K562 (cell line): Measurements from ENCODE around the gene EFR3B.

Experiments used
- BRCA1 ChIP-seq, 2 experiments: fragments of 450-650 bp in 1 of 2; sonication (generic) in 1 of 2; formaldehyde crosslinking in 1 of 2; IDR thresholded peaks; 2 replicates each; pipeline versions ENCODE4 v1.5.0 to v1.6.1; 2017 to 2020; ENCODE audit warnings: mild to moderate bottlenecking in 1 of 2, missing genetic modification reagents in 1 of 2
- CEBPB ChIP-seq: fragments of 450-650 bp; IDR thresholded peaks from 2 replicates; pipeline ENCODE4 v1.6.1; 2016; ENCODE audit warnings: missing genetic modification characterization, missing compliant biosample characterization
- CTCF ChIP-seq, 3 experiments: IDR thresholded peaks in 2 of 3; conservative IDR thresholded peaks in 1 of 3; 2 replicates each; pipeline ENCODE4 v1.5.1; 2011 to 2012; ENCODE audit warnings: low read length in 3 of 3, mild to moderate bottlenecking in 3 of 3, control low read depth in 2 of 3, improper control_type of control experiment in 1 of 3, inconsistent platforms in 1 of 3, low read depth in 1 of 3, mixed read lengths in 1 of 3, moderate library complexity in 1 of 3; ENCODE audit not compliant: insufficient read depth in 2 of 3
- HDAC8 ChIP-seq: fragments of 450-650 bp; IDR thresholded peaks from 2 replicates; pipeline ENCODE4 v1.6.1; 2016; ENCODE audit warnings: mild to moderate bottlenecking, missing genetic modification characterization, moderate library complexity, missing compliant biosample characterization
- HIVEP1 ChIP-seq: fragments of 250-450 bp; sonication (Bioruptor Pico); IDR thresholded peaks from 2 replicates; pipeline ENCODE4 v1.4.0; 2020; ENCODE audit warnings: mild to moderate bottlenecking
- MLLT1 ChIP-seq, 2 experiments: fragments of 450-650 bp; IDR thresholded peaks; 2 replicates each; pipeline ENCODE4 v1.6.1; 2016
- MYC ChIP-seq, 2 experiments: fragments of 250-450 bp in 1 of 2; sonication (Bioruptor Pico) in 1 of 2; IDR thresholded peaks; 2 replicates each; pipeline versions ENCODE4 v1.5.1 to v1.6.1; 2012 to 2021; ENCODE audit warnings: low read depth in 2 of 2, borderline replicate concordance in 1 of 2, improper control_type of control experiment in 1 of 2, low read length in 1 of 2, mild to moderate bottlenecking in 1 of 2, moderate library complexity in 1 of 2
- NUFIP1 ChIP-seq: fragments of 450-650 bp; IDR thresholded peaks from 2 replicates; pipeline ENCODE4 v1.6.1; 2018; ENCODE audit not compliant: partially characterized antibody
- POLR2A ChIP-seq: fragments of 450-650 bp; conservative IDR thresholded peaks from 2 replicates; pipeline ENCODE4 v1.6.1; 2016
- POLR2AphosphoS5 ChIP-seq: IDR thresholded peaks from 2 replicates; pipeline ENCODE4 v1.6.1; 2011; ENCODE audit warnings: mild to moderate bottlenecking, low read depth, low read length, moderate library complexity; ENCODE audit not compliant: control insufficient read depth, insufficient read depth
- RBM22 ChIP-seq: fragments of 200-400 bp; formaldehyde crosslinking; IDR thresholded peaks from 2 replicates; pipeline ENCODE4 v1.6.1; 2018; ENCODE audit warnings: low read length, low read depth; ENCODE audit not compliant: poor library complexity, severe bottlenecking
- ZBTB17 ChIP-seq: fragments of 450-650 bp; formaldehyde crosslinking; IDR thresholded peaks from 2 replicates; pipeline ENCODE4 v1.4.0; 2020; ENCODE audit warnings: mild to moderate bottlenecking

- TF ChIP-seq CTCF (IDR thresholded peaks at IDR 0.05 in 2 of 3, conservative IDR thresholded peaks at IDR 0.05 in 1 of 3; ENCODE audit: insufficient read depth in 2 of 3, low read depth in 1 of 3, low read length in 3 of 3) (no peak), POLR2AphosphoS5 (no peak), HDAC8 (no peak), CEBPB (tag) (no peak), BRCA1 (IDR thresholded peaks at IDR 0.05) (no peak), BRCA1 (CRISPR knock-in tag; IDR thresholded peaks at IDR 0.05) (no peak), POLR2A (no peak), MLLT1 (IDR thresholded peaks at IDR 0.05) (no peak), RBM22 (no peak), MYC (IDR thresholded peaks at IDR 0.05; ENCODE audit: low read depth, low read length) (no peak), MYC (CRISPR knock-in tag; IDR thresholded peaks at IDR 0.05; ENCODE audit: borderline replicate concordance, low read depth) (no peak), HIVEP1 (no peak), NUFIP1 (no peak), ZBTB17 (CRISPR knock-in tag) (no peak)
Measured at GRCh38 chr2:25184254-25184653, 142.4 kb downstream of the EFR3B start.
